H9 (cell line): ENCODE measurements around the gene SPATA16. TPM values are rescaled to one million over a fixed set of nuclear protein-coding genes. Genes with fewer than 3 reads are reported as not detected.

Experiments
- DNase-seq: peaks from one replicate; pipeline ENCODE4 v3.0.0-alpha.2; 2017
- H2AFZ ChIP-seq: one replicate; pipeline ENCODE4 v1.6.1; 2013; ENCODE audit warnings: mild to moderate bottlenecking, low read length, control low read depth, moderate library complexity
- H2AK5ac ChIP-seq: 2 replicates; pipeline ENCODE4 v1.6.1; 2013; ENCODE audit warnings: low read length, control low read depth, mixed read lengths; ENCODE audit not compliant: insufficient read length
- H2BK120ac ChIP-seq: one replicate; pipeline ENCODE4 v1.6.1; 2013; ENCODE audit warnings: low read depth, mild to moderate bottlenecking, low read length, control low read depth, inconsistent platforms; ENCODE audit not compliant: poor library complexity, severe bottlenecking
- H2BK12ac ChIP-seq: 2 replicates; pipeline ENCODE4 v1.6.1; 2013; ENCODE audit warnings: low read length, control low read depth, mixed read lengths, low read depth; ENCODE audit not compliant: insufficient read length
- H2BK15ac ChIP-seq: 2 replicates; pipeline ENCODE4 v1.6.1; 2013; ENCODE audit warnings: low read depth, low read length, control low read depth
- H2BK20ac ChIP-seq: one replicate; pipeline ENCODE4 v1.6.1; 2013; ENCODE audit warnings: low read depth, mild to moderate bottlenecking, low read length, control low read depth, inconsistent platforms; ENCODE audit not compliant: poor library complexity, severe bottlenecking
- H2BK5ac ChIP-seq: 2 replicates; pipeline ENCODE4 v1.6.1; 2013; ENCODE audit warnings: low read length, control low read depth, mixed read lengths; ENCODE audit not compliant: insufficient read length
- H3K14ac ChIP-seq: 2 replicates; pipeline ENCODE4 v1.6.1; 2013; ENCODE audit warnings: low read length, control low read depth; ENCODE audit not compliant: insufficient read depth
- H3K18ac ChIP-seq: 2 replicates; pipeline ENCODE4 v1.6.1; 2013; ENCODE audit warnings: low read depth, mild to moderate bottlenecking, mixed read lengths, low read length, control low read depth; ENCODE audit not compliant: insufficient read length
- H3K23ac ChIP-seq: 2 replicates; pipeline ENCODE4 v1.6.1; 2013; ENCODE audit warnings: low read length, control low read depth, mixed read lengths, low read depth; ENCODE audit not compliant: insufficient read length
- H3K23me2 ChIP-seq: 2 replicates; pipeline ENCODE4 v1.6.1; 2013; ENCODE audit warnings: low read depth, mild to moderate bottlenecking, mixed read lengths, low read length, control low read depth; ENCODE audit not compliant: insufficient read length, poor library complexity, severe bottlenecking
- H3K27ac ChIP-seq: 2 replicates; pipeline ENCODE4 v1.5.1; 2013; ENCODE audit warnings: low read length, control low read depth, mixed read lengths, low read depth; ENCODE audit not compliant: insufficient read length
- H3K27me3 ChIP-seq: 2 replicates; pipeline ENCODE4 v1.6.1; 2013; ENCODE audit warnings: low read length, control low read depth, inconsistent platforms; ENCODE audit not compliant: insufficient read depth
- H3K4ac ChIP-seq: 2 replicates; pipeline ENCODE4 v1.6.1; 2013; ENCODE audit warnings: low read depth, mild to moderate bottlenecking, control low read depth, inconsistent platforms, low read length, moderate library complexity
- H3K4me1 ChIP-seq: 2 replicates; pipeline ENCODE4 v1.6.1; 2013; ENCODE audit warnings: low read length, control low read depth, inconsistent platforms; ENCODE audit not compliant: insufficient read depth
- H3K4me2 ChIP-seq: 2 replicates; pipeline ENCODE4 v1.6.1; 2013; ENCODE audit warnings: low read length, control low read depth, mixed read lengths; ENCODE audit not compliant: insufficient read length, insufficient read depth
- H3K56ac ChIP-seq: 2 replicates; pipeline ENCODE4 v1.6.1; 2013; ENCODE audit warnings: low read depth, mild to moderate bottlenecking, mixed read lengths, low read length, control low read depth; ENCODE audit not compliant: insufficient read length
- H3K79me1 ChIP-seq: 2 replicates; pipeline ENCODE4 v1.6.1; 2013; ENCODE audit warnings: low read depth, mild to moderate bottlenecking, moderate library complexity, low read length, control low read depth, inconsistent platforms; ENCODE audit not compliant: insufficient read depth, poor library complexity, severe bottlenecking
- H3K79me2 ChIP-seq: 2 replicates; pipeline ENCODE4 v1.6.1; 2013; ENCODE audit warnings: low read length, control low read depth, inconsistent platforms; ENCODE audit not compliant: insufficient read depth
- H3K9ac ChIP-seq: 2 replicates; pipeline ENCODE4 v1.6.1; 2013; ENCODE audit warnings: low read length, control low read depth, mixed read lengths; ENCODE audit not compliant: insufficient read length; ENCODE audit errors: extremely low read depth
- H3K9me3 ChIP-seq: one replicate; pipeline ENCODE4 v1.6.1; 2013; ENCODE audit warnings: low read depth, low read length, inconsistent platforms; ENCODE audit not compliant: control insufficient read depth
- H3T11ph ChIP-seq: one replicate; pipeline ENCODE4 v1.6.1; 2013; ENCODE audit warnings: mild to moderate bottlenecking, low read length, control low read depth, inconsistent platforms
- H4K20me1 ChIP-seq: one replicate; pipeline ENCODE4 v1.6.1; 2013; ENCODE audit not compliant: control insufficient read depth, insufficient read length, insufficient read depth
- H4K5ac ChIP-seq: 2 replicates; pipeline ENCODE4 v1.6.1; 2013; ENCODE audit warnings: low read depth, mild to moderate bottlenecking, mixed read lengths, low read length, control low read depth; ENCODE audit not compliant: insufficient read length
- H4K8ac ChIP-seq: replicated peaks from 2 replicates; pipeline ENCODE4 v1.6.1; 2013; ENCODE audit warnings: low read length, control low read depth, mixed read lengths, low read depth; ENCODE audit not compliant: insufficient read length
- H4K91ac ChIP-seq: 2 replicates; pipeline ENCODE4 v1.6.1; 2013; ENCODE audit warnings: low read depth, mild to moderate bottlenecking, moderate library complexity, mixed read lengths, low read length, control low read depth; ENCODE audit not compliant: insufficient read length
- H3K27ac Mint-ChIP-seq, 3 experiments: 2 replicates in 2 of 3; 3 replicates in 1 of 3; pipeline ENCODE4 v1.8.0; 2020 to 2021; ENCODE audit warnings: mixed read lengths in 3 of 3, mild to moderate bottlenecking in 1 of 3, moderate library complexity in 1 of 3
- H3K27me3 Mint-ChIP-seq: 2 replicates; pipeline ENCODE4 v1.8.0; 2021; ENCODE audit warnings: low read depth, mild to moderate bottlenecking, moderate library complexity, mixed read lengths
- H3K36me3 Mint-ChIP-seq, 3 experiments: 2 replicates in 2 of 3; 3 replicates in 1 of 3; pipeline ENCODE4 v1.8.0; 2020 to 2021; ENCODE audit warnings: low read depth in 3 of 3, mixed read lengths in 3 of 3; ENCODE audit not compliant: insufficient read depth in 1 of 3
- H3K4me1 Mint-ChIP-seq, 2 experiments: 2 replicates each; pipeline ENCODE4 v1.8.0; 2020; ENCODE audit warnings: mixed read lengths in 2 of 2
- H3K4me3 Mint-ChIP-seq, 2 experiments: 2 replicates in 1 of 2; 3 replicates in 1 of 2; pipeline ENCODE4 v1.8.0; 2020 to 2021; ENCODE audit warnings: mild to moderate bottlenecking in 2 of 2, mixed read lengths in 2 of 2, moderate library complexity in 1 of 2
- H3K9me3 Mint-ChIP-seq, 2 experiments: 2 replicates in 1 of 2; 3 replicates in 1 of 2; pipeline ENCODE4 v1.8.0; 2020; ENCODE audit warnings: mild to moderate bottlenecking in 2 of 2, mixed read lengths in 2 of 2, moderate library complexity in 1 of 2
- CTCF ChIP-seq: fragments of 200-600 bp; sonication (generic); conservative IDR thresholded peaks from 3 replicates; pipeline ENCODE4 v1.8.0; 2021; ENCODE audit warnings: antibody characterized with exemption, mild to moderate bottlenecking
- WGBS: extraction: QIAGEN DNeasy Blood & Tissue Kit; methylation state at CpG from one replicate; pipeline ENCODE4 v1.1.7; 2013; ENCODE audit warnings: missing lambda C conversion rate, low lambda C conversion rate, mixed read lengths; ENCODE audit not compliant: insufficient read length; ENCODE audit errors: extremely low coverage; 5-methylcytosine and 5-hydroxymethylcytosine counted together
- total RNA-seq: library from RNA; stranded (reverse); gene quantifications from 2 replicates; pipeline ENCODE4 v1.2.1, GENCODE V29; 2021

SPATA16 gene
- total RNA-seq, 1 experiment from 2014 or later = not detected

GRCh38 chr3:172856795-172857742 lies 284.0 kb downstream of the SPATA16 start:
- H3K27ac ChIP-seq = no peak overlapping the region
- peaks cover 2 to 5% of the 10 kb centered on the region in 2 experiments; a peak in 3 of 5 replicates for H3K9me3 Mint-ChIP-seq

More at GRCh38 chr3:172856795-172857742, 284.0 kb downstream of the SPATA16 start:
- Histone ChIP-seq H3K14ac (no peak overlapping the region), H2BK120ac (no peak overlapping the region), H2BK15ac (no peak overlapping the region), H3K27me3 (no peaks in the 10 kb centered on the region; the same call in 1 of the 2 replicates), H4K91ac (no peak overlapping the region), H2BK20ac (no peak overlapping the region), H3K9me3 (no peaks in the 10 kb centered on the region), H3K4ac (no peak overlapping the region), H2AK5ac (no peak overlapping the region), H3K23ac (no peak overlapping the region), H2BK12ac (no peak overlapping the region), H3K18ac (no peak overlapping the region), H3K79me1 (no peaks in the 10 kb centered on the region), H3K79me2 (no peaks in the 10 kb centered on the region), H2AFZ (no peak overlapping the region), H4K8ac (no peak overlapping the region), H3K9ac (no peak overlapping the region), H4K20me1 (no peaks in the 10 kb centered on the region), H2BK5ac (no peak overlapping the region), H3T11ph (no peak overlapping the region), H3K56ac (no peak overlapping the region), H3K4me2 (no peak overlapping the region), H3K4me1 (peaks cover 15% of the 10 kb centered on the region; the same call in 1 of the 2 replicates), H4K5ac (no peak overlapping the region), H3K23me2 (no peaks in the 10 kb centered on the region)
- no peak overlapping the region for H3K4me3 Mint-ChIP-seq
- WGBS = no CpG with 5 or more reads among the region's 4 CpGs
- DNase-seq = no peak
- TF ChIP-seq CTCF = no peak
- H3K27ac Mint-ChIP-seq = no peak overlapping the region
- H3K4me1 Mint-ChIP-seq = peaks cover 22 to 26% of the 10 kb centered on the region in 2 experiments
- peaks cover 0 to 2% (median 0%) of the 10 kb centered on the region in 3 experiments; a peak in 3 of 7 replicates for H3K36me3 Mint-ChIP-seq
- H3K27me3 Mint-ChIP-seq = peaks cover 16% of the 10 kb centered on the region
